ENCODE data around the gene DCBLD1.
A peak's percentile ranks its signal among the peaks of the same experiment; 100 is the strongest.

Gene DCBLD1

DNA sequence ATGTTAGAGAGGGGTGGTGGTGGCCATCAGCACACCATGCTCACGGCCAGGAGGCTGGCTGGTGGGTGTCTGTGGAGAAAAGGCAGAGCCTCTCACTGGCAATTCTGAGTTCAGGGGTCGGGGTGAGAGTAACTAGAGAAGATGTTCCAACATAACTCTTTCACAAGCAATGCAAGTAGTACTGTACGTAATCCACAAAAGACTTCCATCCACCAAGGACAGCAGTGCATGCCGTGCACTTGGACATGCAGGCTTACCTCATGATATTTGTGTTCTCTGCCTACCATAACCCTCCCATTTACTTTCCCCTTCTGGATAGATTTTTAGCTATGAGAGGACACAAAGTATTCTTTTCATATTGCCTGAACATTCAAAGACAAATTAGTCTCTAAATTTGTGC is 51.3 kb downstream of the DCBLD1 start:
- no peak for DNase-seq

- no peak for DNase-seq
Measured at GRCh38 chr6:117534974-117535373, 52.5 kb downstream of the DCBLD1 start.

GRCh38 chr6:117536317-117536716 is 53.8 kb downstream of the DCBLD1 start:
- DNase-seq: no peak

DNA sequence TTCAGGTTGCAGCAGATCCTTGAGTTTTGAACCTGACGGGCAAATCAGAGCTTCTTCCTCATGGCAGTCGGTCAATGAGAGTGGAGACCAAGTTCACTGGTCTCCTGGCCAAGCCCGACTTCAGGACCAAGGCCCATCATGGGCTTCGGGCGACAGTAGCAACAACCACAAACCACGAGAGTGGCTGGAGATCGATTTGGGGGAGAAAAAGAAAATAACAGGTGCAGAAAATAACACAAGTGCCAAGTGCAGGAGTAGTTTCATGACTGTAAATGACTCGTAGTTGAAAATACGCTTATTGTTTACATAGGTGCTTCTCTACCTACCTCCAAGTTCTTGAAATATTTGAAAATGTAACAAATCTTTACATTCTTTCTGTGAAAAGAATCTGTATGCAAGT is 56.1 kb downstream of the DCBLD1 start:
- DNase-seq: no peak

- no peak for DNase-seq
Measured at GRCh38 chr6:117540670-117541069, 58.2 kb downstream of the DCBLD1 start.

DNA sequence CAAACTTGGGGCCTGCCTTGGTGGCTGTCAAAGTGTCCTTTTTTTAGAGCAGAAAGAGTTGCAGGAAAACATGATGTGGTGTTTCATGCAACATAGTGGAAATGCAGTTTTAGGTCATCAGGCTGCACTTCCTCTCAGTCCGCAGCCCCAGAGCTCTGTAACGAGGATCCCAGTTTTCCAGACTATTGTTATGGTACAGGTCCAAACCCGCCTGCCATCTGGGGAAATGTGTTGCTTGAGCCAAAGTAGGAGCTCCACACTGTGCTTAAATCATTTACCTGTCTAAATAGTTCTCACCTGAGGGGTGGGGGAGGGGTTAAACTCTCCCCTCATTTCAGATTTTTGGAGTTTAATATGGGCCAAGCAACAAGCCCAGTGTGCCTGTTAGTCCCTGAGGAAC is 60.0 kb downstream of the DCBLD1 start:
- no peak for DNase-seq

DNA sequence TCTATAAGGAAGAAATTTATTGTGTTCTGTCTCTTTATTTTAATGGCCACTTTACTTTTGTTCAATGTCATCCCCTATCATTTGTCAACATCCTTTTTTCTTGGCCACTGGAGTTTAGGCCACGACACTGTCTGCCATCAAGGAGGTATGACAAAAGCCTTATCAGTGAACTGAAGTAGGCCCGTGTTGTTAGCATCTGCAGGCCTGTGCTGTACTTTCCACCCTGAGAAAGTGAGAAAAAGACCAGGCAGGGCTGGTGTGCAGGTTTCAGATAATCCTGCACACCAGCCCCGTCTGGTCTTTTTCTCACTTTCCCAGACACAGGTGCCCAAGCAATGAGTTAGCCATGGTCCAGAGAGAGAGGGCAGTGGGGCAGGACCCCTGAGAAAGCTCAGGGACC is 62.2 kb downstream of the DCBLD1 start:
- peak; percentile 35 for DNase-seq

DNA sequence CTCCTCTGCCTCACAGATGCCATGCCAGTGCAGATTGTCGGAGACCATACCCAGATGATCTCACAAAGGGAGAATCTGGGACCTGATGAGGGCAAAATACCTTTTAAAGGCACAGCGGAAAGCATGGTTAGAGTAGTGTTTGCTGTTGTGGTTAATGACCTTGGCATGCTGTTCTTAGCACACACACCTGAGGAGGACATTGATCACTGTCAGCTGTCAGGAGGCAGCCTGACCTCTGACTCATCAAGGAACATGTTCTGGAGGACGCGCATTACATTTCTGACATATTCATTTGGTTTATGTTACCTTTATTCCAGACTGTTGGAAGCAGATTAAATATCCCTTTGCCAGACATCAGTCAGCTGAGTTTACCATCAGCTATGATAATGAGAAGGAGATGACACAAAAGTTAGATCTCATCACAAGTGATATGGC is 62.7 kb downstream of the DCBLD1 start:
- DNase-seq: no peak

- no peak for DNase-seq
Measured at GRCh38 chr6:117546674-117547073, 64.2 kb downstream of the DCBLD1 start.

DNA sequence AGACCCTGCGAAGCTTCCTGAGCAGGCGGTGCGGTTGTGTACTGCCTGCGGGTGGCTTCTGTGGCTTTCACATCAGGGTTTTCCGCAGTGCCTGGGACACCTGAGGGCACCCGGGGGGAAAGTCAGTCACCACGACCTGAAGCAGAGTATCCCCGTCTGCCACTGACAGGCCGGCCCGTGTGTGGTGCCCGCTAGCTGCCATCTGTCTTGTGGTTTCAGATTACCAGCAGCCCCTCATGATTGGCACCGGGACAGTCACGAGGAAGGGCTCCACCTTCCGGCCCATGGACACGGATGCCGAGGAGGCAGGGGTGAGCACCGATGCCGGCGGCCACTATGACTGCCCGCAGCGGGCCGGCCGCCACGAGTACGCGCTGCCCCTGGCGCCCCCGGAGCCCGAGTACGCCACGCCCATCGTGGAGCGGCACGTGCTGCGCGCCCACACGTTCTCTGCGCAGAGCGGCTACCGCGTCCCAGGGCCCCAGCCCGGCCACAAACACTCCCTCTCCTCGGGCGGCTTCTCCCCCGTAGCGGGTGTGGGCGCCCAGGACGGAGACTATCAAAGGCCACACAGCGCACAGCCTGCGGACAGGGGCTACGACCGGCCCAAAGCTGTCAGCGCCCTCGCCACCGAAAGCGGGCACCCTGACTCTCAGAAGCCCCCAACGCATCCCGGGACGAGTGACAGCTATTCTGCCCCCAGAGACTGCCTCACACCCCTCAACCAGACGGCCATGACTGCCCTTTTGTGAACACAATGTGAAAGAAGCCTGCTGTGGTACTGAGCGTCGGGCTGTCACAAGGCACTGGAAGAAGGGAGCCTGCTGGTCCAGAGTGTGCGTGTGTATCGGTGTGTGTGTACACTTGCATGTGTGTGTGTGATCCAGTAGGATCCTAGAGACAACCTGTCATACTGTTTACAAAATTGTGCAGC is 65.5 kb downstream of the DCBLD1 start:
- peak; percentile 81 for DNase-seq

DNA sequence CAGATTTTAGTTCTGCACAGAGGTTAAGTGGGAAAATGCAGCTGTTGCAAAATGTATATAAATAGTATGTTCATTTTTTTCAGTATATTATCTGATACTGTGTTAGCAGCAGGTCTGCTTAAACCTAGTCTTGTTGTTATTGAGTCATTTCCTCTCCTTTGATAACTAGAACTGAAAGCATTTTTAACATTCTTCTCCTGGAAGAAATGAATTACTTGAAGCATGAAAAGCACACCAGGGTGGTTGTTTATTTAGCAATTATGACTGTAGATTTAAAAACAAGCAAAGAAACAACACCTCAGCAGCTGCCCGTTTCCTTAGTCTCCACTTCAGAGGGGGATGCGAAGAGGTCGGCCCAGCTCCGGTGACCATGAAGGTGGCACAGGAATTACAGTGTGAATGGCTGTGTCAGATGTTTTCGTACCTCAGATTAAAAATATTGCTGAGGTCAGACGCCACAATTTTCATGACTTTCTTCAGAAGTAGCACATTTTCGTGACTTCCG is 66.4 kb downstream of the DCBLD1 start:
- DNase-seq: no peak

DNA sequence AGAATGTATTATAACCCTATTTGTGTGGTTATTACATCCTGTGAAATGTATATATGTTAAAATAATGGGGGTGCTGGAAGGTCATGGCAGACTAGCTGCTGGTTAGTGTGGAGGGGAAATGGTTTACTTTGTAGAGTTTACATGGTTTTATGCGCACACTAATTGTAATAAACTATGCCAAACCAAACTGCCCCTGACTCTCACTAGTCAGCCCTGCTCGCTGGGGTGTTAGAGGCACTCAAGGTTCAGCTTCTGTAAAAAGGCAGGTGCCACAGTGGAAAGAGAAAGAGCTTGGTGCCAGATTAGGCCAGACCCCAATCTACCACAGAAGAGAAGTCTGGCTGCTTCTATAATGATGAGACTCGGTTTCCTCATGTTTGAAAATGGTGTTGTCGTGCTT is 67.1 kb downstream of the DCBLD1 start:
- DNase-seq: no peak

GRCh38 chr6:117550078-117550600 is 67.7 kb downstream of the DCBLD1 start:
- no peak for DNase-seq

GRCh38 chr6:117550618-117551242 is 68.3 kb downstream of the DCBLD1 start:
- DNase-seq: no peak

- DNase-seq: no peak
Measured at GRCh38 chr6:117552618-117553017, 70.1 kb downstream of the DCBLD1 start.

- DNase-seq: no peak
Measured at GRCh38 chr6:117553142-117553541, 70.7 kb downstream of the DCBLD1 start.

- no peak for DNase-seq
Measured at GRCh38 chr6:117555262-117555849, 72.9 kb downstream of the DCBLD1 start.

GRCh38 chr6:117555882-117556498 is 73.5 kb downstream of the DCBLD1 start:
- peak; percentile 69 for DNase-seq

GRCh38 chr6:117557951-117558350 is 75.5 kb downstream of the DCBLD1 start:
- DNase-seq: no peak

DNA sequence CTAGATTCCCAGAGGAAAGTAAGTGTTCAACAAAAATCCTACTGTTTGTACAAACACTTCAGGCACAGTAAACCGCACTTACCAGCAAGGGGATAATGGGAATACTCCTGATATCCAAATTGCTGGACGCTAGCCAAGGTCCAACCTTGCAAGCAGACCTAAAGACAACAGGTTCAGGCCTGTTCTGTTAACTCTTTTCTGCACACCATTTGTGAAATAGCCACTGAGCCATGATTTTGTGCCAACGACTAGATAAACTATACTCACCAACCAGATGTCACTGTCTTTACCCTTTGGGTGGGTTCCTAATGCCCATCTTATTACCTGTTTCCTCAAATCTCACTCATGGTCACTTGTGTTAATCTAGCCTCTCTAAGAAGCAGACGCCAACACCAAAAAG is 76.3 kb downstream of the DCBLD1 start:
- no peak for DNase-seq

- DNase-seq: no peak
Measured at GRCh38 chr6:117559299-117559698, 76.8 kb downstream of the DCBLD1 start.

DNA sequence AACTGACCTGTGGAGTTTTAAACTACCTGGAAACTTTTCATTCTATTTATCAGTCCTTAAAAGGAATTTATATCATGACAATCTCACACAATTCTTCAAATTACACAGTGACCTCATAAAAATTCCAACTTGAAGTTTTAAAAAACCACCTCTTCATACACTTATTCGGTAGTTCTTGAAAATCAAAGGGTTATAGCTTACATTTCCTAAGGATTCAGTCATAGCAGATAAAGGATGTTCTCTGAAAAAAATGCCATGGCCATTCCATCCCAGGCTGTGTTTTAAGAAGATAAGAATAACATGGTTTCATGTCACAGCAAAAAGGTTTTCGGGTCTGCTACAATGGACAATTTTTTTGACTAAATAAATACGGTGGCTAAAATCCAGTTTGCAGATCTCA is 78.7 kb downstream of the DCBLD1 start:
- peak; percentile 21 for DNase-seq

- peak; percentile 53 for DNase-seq
Measured at GRCh38 chr6:117564681-117565080, 82.2 kb downstream of the DCBLD1 start.

All from hematopoietic multipotent progenitor cell treated with erythropoietin and hydrocortisone succinate and interleukin-3 and kit ligand, for 6 days (in vitro differentiated cells).